ENCODE measurements around the gene MROH8.

The MROH8 gene

DNA sequence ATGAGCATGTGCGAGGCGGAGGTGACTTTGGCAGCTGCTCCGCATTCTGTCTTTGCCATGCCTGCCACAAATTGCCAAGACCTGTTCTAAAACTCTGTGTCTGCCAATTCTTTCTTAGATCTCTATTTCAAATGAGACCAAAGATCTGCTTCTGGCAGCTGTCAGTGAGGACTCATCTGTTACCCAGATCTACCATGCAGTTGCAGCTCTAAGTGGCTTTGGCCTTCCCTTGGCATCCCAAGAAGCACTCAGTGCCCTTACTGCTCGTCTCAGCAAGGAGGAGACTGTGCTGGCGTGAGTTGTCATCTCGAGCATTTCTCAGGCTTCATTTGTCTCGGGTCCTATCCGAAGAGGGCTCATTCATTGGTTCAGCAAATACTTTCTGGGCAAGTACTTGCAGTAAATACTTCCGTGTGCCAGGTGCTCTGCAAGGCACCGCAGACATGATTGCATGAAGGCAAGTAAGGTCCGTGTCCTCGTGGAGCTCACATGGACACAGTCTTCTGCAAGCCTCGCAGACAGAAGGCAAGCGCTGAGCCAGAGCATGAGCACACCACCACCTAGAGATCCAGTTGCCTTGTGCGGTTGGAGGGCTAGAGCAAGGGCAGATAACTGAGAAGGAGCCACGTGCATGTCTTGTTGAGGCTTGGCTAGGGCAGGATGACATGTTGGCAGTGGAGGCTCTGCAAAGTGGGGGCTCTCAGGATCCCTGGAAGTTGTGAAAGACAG, 19.7 kb upstream of the MROH8 start:
- DNase-seq (ENCODE audit: low spot score) = no peak

DNA sequence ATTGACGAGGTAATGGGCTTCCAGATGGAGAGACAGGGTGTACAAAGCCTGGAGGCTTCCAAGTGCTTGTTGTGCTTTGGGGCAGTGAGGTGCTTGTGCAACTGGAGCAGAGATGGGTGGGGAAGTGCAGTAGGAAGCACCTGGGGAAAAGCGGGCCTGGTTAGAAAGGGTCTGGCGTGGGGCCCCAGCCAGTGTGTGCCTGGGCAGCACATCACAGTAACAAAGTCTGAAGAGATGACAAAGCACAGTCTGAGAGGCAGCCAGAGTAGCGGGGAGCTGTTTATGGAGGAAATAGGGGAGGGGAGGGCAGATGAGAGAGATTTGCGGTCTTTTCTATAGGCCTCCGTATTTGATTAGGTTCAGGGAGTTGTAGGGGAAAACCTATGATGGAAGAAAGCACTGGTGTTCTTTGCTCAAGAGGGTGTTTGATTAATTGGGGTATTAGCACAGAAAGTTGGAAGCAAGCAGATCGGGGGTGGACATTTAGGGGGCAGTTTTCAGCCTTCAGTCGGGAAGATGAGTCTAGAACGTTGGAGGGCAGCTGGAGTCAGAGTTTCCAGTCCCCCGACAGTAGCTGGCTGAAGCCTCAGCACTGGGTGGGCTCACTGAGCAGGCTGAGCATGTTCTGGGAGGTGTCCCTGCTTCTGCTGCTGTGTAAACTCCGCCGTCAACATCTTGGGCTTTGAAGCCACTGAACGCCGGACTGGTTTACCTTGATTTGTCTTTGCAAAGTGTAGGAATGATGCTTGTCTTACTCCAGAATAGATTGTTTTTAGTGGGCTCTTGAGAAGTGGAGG, 15.5 kb upstream of the MROH8 start:
- DNase-seq (ENCODE audit: low spot score) = no peak

DNA sequence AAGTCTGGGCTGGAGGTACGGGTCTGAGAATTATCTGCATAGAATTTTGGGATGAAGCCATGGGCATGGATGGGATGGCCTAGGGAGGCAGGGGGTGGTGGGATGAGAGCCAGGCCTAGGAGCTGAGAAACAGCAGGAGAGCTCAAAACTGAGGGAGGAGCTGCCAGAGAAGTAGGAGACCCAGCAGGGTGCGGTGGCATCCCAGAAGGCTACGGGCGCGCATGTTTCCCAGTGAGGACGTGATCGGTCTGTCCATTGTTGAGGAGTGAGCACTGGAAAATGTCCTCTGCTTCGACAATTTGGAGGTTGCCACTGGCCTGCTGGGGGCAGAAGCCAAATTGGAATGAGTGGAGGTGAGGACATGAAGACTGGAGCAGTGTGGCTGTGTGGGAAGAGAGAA, 14.5 kb upstream of the MROH8 start:
- no peak for DNase-seq (ENCODE audit: low spot score)

DNA sequence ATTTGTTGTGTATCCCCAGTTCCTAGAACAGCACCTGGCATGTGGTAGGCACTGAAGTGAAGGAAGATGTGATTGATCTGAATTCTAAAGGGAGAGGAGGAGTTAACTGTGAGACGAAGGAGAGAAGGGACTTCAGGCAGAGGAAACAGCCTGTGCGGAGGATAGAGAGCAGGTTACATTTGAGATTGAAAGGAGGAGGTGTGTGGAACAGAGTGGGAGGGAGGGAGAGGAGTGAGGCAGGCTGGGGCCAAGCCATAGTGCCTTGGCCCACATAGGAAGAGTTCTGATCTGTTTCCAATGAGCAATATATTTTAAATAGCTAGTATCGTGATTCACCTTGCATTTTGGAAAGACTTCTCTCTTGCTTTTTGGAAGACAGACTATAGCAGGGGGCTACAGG, 13.9 kb upstream of the MROH8 start:
- DNase-seq (ENCODE audit: low spot score) = no peak

DNA sequence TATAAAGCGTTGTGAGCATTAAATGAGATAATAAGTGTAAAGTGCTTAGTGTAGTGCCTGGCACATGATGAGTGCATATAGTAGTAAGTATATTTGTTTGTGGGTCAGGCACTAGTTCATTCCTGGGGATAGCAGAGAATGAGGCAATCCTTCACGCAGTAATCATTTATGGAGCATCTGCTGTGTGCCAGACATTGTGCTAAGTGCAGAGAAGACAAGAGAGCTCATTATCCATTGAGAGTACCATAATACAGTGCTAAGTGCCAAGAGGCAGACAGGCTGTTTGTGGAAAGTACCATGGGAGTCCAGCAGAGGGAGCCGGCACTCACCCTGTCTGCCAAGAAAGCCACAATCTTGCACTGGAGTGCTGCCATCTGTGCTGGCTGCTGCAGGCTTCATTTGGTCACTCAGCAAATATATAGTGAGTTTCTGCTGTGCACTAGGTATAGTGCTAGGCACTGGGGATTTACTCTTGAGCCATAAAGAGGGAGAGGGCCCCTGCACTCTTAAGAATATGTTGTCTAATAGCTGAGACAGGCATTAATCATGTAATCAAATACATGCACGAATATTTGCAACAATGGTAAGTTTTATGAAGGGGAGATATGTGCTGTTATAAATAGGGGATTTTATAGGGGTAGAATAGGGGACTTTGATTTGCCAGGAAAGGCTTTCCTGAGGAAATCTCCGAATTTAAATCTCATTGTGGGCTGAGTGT, 12.9 kb upstream of the MROH8 start:
- peak; percentile 87 for DNase-seq (ENCODE audit: low spot score)

DNA sequence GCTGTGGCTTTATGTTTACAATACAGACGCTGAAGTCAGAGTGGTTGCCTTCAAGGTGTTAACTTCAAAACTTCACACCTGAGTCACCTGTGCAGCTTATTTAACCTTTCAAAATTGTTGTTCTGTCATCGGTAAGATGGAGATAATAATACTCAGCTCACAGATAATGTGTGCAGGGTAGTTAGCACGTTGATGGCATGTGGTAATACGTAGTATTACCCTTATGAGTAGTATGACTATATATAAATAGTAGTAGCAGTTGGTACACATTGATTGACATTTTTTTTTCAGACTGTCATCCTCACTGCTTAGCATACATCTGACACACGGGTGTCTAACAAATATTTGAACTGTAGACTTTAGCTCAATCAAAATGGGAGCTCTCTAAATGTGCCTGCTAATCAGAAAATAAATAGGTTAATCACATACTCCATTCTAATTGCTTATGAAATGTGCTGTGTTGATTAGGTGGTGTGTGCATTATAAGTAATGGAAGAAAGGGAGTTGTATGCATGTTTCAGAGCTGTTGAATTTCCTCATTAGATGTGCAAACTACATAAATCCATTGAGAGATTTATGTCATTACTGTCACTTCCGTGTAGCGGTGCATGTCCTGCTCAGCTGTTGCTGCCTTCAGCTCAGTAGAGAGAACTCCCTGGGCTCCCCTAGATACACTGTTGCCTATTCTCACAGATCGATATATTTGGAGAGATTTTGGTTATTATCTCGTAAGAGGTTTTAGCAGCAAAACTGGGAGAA, 11.2 kb upstream of the MROH8 start:
- no peak for DNase-seq (ENCODE audit: low spot score)

DNA sequence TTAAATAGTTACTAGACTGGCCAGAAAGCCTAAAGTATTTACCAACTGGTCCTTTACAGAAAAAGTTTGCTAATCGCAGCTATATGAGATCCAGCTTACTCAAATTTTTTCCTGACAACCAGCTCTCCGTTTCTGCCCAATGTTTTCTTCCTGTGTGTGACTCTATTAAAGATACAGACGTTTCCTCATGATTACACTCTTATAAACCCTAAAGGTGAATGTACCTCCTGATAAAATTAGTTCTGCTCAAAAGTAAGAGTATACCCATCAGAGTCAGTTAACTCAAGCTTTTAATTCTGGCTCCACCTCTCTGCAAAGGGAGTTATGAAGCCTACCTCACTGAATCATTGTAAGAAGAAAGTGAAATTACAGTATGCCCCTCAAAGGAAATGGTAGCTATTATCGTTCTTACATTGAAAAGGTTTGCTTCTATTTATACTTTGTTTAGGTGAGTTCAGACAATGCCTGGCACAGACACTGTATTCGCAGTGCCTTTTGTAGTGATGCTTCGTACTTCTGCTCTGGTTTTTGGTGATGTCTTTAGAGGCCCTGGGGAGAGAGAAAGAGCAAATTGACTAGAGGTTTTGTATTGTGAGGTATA, 10.2 kb upstream of the MROH8 start:
- DNase-seq (ENCODE audit: low spot score) = no peak

DNA sequence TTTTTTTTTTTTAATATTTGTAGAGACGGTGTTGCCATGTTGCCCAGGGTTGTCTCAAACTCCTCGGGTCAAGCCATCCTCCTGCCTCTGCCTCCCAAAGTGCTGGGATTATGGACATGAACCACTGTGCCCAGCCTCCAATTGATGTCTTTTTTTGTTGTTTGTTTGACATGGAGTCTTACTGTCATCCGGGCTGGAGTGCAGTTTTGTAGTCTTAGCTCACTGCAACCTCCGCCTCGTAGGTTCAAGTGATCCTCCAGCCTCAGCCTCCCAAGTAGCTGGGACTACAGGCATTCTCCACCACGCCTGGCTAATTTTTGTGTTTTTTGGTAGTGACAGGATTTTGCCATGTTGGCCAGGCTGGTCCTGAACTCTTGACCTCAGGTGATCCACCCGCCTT, 9.4 kb upstream of the MROH8 start:
- DNase-seq (ENCODE audit: low spot score) = no peak

DNA sequence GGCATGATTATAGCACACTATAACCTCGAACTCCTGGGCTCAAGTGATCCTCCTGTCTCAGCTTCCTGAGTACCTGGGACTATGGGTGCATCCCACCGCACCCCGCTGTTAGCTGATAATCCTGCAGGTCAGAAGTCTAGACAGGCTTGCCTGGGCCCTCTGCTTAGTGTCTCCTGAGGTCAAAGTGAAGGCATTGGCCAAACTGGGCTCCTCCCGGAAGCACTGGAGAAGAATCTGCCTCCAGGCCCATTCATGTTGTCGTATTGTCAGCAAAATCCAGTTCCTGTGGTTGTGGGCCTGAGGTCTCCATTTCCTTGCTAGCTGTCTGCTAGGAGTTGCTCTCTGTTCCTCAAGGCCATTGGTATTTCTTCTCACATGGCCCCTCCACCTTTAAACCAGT, 6.3 kb upstream of the MROH8 start:
- no peak for DNase-seq (ENCODE audit: low spot score)

DNA sequence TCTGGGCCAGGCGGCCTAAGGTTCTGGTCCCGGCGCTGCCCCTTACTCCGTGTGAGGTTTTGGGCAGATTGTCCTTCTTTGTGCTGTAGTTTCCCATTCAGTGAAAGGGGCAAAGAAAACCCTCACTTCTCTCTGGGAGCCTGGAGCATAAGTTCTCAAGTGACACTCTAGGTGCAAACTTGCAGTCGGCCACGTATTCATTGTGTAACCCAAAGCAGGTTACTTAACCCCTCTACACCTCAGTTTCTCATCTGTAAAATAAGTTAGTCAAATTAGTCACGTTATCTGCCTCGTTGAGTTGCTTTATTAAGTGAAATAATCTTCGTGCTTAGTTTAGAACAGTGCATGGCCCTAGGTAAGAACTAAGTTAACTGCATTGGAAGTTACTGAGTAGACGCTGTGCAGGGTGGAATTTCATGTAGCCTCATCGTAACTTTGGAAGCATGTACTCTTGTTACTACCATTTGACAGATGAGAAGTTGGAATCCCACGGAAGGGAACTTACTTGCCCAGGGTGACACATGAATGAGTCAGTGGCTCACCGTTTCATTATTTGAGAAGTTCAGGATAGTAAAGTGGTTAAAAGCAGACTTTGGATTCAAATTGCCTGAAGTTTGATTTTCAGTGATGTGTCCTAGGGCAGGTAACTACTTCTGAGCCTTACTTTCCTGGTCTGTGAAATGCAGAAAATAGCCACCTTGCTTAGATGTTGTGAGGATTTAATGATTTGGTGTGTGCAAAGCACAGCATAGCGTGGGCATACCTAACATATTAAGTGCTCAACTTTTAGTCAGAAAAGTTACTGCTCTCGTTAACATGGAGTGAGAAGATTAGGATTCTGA, 556 bp upstream of the MROH8 start:
- DNase-seq (ENCODE audit: low spot score) = no peak

DNA sequence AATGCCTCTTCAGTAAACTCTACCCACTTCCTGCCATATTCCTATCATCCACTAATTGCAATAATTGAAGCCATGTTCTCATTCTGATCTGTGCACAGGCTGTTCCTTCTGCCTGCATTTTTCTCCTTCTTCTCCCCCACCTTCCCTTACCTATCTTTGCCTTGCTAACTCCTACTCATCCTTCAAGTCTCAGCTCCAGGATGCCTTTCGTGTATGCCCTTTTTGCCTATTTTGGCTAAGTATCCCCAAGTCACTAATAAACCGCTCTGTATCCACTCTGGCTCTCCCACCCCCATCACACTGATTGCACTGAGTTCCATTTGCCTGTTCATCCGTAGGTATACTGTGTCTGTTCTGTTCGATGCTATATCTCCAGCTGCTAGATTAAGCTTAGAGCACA, 6.5 kb downstream of the MROH8 start:
- no peak for DNase-seq (ENCODE audit: low spot score)

DNA sequence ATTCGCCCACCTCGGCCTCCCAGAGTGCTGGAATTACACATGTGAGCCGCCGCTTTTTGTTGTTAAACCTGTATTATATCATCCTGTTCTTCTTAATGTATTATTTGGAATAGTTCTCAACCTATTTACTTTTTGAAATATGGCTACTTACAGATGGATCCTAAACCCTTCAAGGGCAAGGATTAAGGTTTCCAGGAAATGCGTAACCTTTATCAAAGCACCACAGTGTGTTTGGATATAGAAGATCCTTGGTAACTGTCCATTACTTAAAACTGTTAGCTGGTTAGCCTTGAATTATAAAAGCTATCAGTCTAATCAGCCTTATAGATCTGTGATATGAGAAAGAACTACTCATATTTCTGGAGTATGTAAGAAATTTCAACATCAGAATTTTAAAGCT, 12.5 kb downstream of the MROH8 start:
- no peak for DNase-seq (ENCODE audit: low spot score)

DNA sequence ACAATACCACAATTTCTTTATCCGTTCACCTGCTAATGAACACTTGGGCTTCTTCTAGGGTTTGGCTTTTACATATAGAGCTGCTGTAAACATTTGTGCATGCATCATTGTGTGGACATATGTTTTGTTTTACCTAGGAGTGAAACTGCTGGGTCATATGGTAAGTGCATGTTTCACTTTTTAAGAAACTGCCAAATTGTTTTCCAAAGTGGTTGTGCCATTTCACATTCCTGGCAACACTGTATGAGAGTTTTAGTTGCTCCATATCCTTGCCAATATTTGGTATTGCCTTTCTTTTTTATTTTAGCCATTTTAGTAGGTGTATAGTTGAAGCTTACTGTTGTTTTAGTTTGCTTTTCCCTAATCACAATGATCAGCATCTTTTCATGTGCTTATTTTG, 14.3 kb downstream of the MROH8 start:
- no peak for DNase-seq (ENCODE audit: low spot score)

DNA sequence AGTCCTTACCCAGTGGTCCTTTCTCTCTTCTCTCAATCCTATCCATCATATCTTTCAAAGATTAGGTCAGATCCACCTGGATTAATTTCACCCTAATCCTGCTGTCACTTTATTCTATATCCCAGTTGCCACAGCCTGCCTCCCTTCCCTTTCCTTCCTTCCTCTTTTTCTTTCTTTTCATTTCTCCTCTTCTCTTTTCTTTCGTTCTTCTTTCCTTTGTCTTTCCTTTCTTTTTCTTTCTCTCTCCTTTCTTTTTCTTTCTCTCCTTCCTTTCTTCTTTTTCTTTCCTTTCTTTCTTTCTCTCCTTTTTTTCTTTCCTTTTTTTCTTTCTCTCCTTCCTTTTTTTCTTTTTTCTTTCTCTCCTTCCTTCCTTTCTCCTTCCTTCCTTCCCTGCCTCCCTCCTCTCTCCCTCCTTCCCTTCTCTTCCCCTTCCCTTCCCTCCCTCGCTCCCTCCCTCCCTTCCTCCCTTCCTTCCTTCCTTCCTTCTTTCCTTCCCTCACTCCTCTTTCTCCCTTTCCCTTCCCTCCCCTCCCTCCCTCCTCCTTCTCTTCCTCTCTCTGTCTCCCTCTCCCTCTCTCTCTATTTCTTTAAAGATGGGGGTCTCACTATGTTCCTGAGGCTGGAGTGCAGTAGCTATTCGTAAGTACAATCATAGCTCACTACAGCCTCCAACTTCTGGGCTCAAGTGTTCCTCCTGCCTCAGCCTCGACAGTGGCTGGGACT, 15.4 kb downstream of the MROH8 start:
- no peak for DNase-seq (ENCODE audit: low spot score)

DNA sequence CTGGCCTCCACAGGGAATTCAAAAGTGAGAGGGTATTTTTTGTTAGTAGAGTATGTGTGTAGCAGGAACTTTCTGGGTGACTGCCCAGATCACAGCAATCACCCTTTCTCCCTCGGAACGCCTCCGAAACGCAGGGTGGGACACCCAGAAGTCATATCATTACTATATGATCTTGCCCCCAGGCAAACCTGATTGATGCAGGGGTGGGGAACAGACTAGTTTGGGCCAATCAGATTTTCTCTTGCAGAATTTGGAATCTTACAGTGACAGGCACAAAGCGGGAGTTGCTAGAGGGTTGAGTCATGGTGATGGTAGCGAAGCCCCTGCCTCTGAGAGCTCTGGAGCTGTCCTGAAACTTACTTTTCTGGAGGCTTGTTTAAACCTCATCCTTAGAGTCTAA, 16.7 kb downstream of the MROH8 start:
- no peak for DNase-seq (ENCODE audit: low spot score)

DNA sequence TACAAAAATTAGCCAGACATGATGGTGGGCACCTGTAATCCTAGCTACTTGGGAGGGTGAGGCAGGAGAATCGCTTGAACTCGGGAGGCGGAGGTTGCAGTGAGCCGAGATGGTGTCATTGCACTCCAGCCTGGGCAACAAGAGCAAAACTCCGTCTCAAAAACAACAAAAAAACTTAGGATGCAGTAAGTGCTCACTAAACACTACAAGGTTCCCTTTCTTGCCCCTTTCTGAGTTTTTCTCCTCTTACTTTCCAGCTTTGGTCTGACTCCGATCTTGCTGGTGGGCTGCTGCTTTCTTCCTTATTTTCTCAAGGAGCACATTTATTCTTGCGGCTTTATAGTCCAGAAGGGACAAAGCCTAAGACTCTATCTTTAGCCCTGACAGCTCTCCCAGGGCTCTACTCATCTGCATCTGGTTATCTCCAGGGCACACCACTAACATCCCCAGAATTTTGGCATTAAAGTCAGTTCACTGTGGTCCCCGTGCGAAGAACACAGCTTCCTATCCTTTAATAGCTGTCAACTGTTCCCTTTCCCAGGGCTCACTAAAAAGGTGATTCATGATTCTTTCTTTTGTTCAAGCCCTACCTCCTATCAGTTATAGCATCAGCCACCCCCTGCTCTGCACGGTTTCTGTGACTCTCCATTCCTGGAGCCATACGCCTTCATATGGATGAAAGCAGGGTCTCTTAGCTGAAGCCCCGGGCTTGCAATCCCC, 17.4 kb downstream of the MROH8 start:
- DNase-seq (ENCODE audit: low spot score) = no peak

DNA sequence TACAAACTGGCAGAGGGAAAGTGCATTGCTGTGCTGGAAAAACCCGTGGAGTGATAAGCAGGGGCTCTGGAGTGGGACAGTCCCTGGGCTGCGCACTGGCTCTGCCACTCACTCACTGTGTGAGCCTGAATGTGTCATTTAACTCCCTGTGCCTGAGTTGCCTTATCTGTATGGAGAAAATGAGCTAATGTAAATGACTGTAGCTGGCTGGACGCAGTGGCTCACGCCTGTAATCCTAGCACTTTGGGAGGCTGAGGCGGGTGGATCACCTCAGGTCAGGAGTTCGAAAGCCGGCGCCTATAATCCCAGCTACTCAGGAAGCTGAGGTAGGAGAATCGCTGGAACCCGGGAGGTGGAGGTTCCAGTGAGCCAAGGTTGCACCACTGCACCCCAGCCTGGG, 18.7 kb downstream of the MROH8 start:
- no peak for DNase-seq (ENCODE audit: low spot score)

DNA sequence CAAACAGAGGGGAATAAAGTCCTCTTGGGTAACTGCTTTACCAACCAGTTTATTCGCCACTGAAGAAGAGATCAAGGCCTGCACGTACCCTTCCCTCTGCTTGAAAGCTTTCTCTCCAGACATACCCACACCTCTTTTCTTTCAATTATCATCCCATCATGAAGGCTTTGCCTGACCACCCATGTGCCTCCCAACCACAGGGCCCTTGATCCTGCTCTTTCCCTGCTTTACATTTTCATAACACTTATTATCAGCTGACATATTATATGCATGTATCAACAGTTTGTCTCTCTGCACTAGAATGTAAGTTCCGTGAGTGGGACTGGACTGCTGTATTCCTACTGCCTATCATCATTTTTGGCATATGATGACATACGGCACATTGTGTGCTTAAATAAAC, 21.1 kb downstream of the MROH8 start:
- DNase-seq (ENCODE audit: low spot score) = no peak

DNA sequence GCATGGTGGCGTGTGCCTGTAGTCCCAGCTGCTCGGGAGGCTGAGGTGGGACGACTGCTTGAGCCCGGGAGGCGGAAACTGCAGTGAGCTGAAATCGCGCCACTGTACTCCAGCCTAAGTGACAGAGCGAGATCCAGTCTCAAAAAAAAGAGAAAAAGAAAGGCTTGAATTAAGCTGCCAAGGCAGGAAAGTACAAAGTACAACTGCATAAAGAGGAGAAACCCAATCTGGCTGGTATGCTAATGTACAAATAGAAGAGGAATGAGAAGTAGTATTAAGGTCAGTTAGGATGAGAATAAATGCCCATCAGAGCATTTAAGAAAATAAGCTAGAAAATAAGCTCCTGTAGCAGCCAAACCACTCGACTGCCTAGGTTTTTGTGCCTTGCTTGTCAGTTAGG, 23.4 kb downstream of the MROH8 start:
- no peak for DNase-seq (ENCODE audit: low spot score)
